ENCODE results near the gene DPM2.

Gene DPM2

DNA sequence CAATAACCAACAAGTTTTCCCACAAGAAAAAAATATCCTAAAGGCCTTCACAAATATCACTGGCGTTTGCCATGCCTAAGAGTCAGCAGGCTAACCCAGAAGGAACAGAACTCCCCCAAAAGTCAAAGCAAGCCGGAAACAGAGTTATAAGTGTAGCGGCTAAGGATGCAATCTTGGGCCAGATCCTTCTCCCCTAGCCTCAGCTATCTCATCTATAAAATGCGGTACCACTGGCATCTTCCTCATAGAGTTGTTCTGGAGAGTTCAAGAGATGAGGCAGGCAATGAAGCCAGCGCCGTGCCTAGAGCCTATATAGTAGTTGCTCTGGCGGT is 632 bp downstream of the DPM2 start:
- no peak for DNase-seq (ENCODE audit: low spot score)

DNA sequence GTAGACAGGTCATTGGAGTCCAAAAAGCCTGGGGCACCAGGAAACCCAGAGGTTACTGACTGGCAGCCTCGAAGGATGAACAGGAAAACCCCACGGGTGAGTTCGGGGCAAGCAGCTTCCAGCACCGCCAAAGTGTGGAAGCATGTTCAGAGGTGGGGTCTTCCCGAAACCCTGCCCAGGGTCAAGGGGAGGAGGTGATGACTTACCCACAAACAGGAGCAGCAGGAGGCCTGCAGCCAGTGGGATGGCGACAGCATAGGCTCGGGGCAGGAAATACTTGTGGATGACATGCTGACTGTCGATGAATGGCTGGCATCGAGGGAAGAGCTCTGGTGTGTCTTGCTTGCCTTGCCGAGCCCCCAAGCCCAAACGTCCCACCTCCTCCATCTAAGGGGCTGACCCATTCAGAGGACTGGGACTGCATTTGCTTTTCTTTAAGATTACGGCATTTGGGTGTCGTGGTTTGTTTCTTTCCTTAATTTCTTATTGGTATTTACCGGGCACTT is 1.3 kb downstream of the DPM2 start:
- DNase-seq (ENCODE audit: low spot score), result no peak

DNA sequence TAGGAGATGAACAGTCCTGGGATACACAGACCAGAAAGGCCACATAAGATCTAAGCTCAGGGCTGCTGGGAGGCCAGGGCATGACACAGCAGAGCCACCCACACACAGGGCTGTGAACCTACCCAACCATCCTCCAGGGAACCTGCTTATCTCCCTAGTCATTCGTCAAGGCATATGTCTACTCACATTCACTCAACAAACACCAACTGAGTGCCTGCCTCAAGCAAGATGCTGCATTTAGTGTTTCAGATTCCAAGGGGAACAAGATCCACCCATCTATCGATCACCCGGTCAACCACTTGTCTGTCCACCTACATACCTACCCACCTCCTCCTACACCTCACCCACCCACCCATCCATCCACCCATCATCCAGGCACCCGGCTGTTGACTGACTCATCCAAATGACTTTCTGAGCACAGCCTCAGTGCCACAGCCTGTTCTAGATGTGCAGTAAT is 1.9 kb downstream of the DPM2 start:
- DNase-seq (ENCODE audit: low spot score), result no peak

DNA sequence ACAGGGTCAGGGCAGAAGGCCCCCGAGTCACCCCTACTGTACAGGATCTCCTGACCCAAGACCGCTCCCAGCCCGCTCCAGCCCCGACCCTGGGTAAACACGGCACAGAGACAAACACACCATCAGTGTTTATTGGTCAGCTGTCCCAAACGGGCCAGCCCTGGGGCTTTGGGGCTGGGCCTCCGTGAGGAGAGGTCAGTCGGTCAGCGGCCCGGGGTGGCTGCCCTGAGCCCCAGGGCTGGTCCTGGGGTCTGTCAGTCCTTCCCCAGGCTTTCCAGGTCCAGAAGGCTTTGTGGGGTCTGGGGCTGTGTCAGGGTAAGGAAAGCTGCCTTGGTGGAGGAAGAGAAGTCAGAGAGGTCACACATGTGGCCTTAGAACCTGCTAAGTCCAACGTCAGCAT is 2.7 kb downstream of the DPM2 start:
- no peak for DNase-seq (ENCODE audit: low spot score)

DNA sequence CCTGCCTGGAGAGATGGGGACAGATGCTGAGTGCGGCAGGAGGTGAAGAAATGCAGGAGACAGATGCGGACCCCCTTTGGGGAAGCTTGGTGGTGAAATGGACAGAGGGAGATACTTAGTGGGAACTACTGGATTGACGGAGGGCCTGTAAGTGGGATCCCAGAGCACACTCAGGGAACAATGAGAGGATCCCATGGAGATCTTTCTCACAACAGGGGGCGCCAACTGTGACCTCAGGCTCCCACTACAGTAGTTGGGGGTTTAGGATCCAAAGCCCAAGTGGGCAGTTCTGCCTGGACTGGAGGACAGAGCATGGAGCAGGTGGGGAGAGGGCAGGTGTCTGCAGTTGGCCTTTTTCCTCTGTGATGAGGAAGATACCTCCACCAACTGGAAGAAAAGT is 3.4 kb downstream of the DPM2 start:
- DNase-seq (ENCODE audit: low spot score), result no peak

DNA sequence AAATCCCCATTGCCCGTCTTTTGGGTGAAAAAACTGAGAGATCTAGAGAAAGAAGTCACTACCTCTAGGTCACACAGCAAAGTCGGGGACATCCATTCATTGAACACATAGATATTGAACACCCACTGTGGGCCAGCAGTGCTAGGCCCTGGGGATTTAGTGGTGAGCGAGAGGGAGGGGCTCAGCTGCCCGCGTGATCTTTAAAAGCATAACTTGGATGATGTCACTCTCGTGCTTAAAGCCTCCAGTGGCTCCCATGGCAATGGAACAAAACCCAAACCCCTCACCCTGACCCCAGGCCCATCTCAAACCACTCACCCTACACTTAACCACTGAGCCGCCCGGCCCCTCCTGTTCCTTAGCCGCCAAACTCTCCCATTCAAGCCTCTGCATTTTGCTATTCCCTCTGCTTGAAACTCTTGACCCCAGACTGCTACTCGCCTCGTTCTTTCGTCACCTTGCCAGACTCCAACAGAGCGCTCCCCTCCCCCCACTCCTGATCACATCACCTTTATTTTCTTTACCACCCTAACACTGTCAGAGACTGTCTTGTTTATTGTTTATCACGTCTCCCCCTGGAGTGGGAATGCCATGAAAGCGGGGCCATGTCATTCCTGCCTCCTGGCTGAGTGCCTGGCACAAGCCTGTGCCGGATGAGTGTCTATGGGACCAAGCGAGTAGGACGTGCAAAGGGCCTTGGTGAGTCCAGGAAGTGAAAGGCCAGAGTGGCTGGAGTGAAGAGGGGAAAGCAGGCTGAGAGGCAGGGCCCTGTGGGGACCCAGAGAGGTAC is 6.4 kb downstream of the DPM2 start:
- no peak for DNase-seq (ENCODE audit: low spot score)

DNA sequence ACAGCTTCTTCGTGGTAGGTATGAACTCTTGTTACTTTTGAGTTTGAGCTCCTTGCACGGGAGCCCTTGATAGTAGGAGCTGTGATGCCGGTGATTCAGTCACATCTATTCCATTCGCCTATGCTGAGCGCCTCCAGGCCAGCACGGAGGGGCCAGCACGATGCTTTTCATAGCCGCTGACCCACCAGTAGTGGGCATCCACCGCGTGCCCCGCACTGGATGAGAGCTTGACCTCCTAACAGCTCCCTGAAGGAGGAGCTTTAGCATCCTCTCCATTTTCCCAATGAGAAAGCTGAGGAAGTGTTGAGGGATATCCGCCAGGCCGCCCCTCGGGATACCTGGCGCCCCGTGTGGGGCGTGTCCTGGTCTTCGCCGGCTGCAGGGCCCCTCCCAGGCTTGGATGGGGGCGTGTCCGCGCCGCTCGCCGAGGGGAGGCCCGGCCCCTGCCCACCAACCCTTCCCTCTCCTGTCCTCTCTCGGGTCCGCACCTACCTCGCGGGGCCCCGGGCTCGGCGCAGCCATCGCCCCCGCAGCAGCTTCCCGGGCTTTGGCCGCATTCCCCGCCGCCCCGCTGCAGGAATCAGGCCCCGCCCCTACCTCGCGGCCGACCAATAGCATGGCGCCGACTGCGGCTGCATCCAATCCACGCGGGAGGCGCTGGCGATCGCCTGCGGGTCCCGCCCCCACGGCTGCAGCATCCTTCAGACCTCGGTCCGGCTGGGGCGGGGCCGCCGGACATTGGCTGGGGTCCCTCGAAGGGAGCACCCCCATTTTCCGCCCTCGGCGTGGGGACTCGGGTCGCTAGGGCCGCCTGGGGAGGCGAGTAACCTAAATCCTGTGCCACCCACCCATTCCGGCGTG is 7.2 kb downstream of the DPM2 start, which contains the start of gene PIP5KL1:
PIP5KL1 (minus strand) TSS at position 547 of the 861 bp plus-strand sequence; CDS start at position 522, 25 bp downstream.
- peak; percentile 88 for DNase-seq (ENCODE audit: low spot score)

DNA sequence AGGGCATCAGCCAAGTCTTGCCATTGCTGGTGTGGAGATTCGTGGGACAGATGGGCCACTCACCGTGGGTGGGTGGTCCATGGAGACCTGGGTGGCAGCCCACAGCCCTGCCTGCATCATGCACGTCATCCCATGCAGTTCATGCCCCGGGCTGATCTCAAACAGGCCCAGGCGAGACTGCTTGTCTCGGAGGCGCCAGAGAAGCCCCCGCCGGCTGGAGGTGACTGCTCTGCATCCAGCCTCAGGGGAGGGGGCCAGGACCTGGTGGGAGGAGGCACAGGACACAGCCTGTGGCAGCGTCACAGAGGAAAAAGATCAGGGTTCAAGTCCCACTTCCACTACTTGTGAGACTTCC is 8.1 kb downstream of the DPM2 start:
- no peak for DNase-seq (ENCODE audit: low spot score)

DNA sequence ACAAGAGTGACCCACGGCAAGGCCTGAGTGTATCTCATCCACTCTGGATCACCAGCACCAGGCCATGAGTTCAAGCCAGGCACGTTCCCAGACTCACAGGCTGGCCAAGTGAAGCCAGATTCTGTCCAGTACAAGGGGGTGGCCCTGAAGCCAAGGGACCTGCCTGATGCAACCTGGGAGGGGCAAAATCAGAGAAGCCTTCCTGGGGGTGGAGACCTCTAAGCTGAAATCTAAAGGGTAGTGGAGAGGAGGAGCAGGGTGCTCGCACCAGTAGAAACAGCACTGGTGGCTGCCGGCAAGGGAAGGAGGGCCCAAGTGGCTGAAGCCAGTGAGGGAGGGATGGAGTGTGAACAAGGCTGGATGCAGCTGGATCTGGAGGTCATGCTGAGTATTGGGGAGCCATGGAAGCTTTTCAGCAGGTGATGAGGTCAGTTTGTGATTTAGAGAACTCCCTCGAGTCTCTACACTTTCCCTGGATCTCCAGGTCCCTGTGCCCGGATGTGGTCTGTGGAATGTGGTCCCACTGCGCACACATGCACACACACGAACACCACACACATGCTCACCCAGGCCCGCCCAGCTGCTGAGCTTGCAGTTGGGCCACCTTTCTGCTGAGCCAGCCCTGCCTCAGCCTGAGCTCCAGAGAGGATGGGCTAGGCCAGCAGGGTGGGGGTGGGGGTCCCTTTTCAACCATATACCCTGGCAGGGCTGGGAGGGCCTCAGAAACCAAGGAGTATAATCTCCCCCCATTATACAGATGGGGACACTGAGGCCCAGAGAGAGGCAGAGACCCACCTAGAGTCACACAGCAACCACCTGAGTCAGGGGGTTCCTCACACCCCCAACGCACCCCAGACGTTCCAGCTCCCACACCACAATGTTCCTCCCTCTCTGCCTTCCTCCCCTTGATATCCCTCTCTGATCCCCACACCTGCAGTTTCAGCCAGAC is 8.7 kb downstream of the DPM2 start:
- DNase-seq (ENCODE audit: low spot score), result no peak

DNA sequence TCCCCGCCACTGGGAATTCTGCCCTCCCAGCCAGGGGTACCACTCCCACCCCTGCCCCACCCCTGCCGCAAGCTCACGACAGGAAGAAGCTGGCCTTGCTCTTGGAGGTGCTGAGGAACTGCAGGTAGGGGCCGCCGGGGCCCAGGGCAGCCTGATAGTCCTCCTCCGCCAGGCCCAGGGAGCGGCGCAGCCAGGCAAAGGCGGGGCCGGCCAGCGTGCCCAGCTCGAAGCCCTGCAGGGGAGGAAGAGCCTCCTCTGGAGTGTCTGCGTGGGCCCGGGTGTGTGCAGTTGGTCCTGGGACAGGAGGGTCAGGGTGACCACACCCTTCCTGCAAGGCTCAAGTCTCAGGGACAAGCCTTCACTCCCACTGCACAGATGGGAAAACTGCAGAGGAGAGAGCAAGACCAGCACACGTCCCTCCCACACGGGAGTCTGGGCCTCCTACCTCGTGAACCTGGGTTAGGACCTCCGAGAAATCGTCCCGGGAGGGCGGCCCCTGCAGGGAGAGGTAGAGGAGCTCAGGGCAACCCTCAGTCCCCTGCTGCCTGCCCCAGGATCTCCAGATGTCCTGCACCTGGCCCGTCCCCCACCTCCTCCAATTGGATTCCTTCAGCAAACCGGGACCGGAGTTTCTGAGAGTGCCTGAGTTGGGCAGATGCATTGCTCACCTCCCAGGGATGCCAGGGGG is 9.5 kb downstream of the DPM2 start:
- DNase-seq (ENCODE audit: low spot score), result no peak

DNA sequence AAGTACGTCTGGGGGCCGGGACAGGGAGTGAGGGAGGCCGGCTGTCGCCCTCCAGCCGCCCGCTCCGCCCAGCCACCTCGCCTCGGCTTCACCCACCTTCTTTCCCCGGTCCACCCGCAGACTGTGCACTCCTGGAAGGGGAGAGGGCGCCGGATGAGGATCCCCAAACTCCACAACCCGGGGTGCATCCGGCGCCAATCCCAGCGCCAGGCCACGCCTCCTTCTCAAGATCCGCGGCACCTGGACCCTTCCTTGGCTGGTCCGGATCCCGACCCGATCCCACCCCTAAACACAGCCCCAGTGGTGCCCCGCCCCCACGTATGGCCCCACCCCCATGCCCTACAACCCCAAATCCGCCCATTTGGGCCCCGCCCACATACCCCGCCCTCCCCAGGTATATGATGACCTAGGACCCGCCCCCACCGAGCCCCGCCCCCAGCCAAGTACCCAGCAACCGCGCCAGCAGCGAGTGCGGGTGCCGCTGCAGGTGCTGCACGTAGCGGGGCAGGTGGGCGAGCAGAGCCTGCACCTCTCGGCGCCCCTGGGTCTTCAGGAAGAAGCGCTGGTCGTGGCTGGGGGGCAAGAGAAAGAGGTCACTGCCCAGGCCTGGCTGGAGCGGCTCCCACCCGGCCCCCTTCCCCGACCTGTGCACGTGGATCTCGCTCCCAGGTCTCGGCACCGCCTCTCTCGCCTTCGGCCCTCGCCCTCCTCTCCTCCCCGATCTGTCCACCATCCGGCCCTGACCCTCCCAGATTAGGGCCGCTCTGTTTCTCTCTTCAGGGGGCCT is 10.3 kb downstream of the DPM2 start:
- DNase-seq (ENCODE audit: low spot score), result no peak

DNA sequence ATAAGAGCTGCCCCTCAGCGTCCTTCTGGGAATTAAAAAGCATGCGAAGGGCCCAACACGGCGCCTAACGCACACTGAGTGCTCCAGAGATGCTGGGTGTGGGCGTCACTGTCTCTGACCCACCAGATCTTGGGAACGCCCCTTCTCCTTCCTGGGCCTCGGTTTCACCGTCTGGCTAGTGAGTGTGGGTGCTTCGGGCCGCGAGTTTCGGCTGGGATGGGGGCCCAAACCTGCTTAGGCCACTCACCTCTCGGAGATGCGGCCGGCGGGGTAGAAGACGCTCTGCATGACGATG is 10.8 kb downstream of the DPM2 start:
- no peak for DNase-seq (ENCODE audit: low spot score)

DNA sequence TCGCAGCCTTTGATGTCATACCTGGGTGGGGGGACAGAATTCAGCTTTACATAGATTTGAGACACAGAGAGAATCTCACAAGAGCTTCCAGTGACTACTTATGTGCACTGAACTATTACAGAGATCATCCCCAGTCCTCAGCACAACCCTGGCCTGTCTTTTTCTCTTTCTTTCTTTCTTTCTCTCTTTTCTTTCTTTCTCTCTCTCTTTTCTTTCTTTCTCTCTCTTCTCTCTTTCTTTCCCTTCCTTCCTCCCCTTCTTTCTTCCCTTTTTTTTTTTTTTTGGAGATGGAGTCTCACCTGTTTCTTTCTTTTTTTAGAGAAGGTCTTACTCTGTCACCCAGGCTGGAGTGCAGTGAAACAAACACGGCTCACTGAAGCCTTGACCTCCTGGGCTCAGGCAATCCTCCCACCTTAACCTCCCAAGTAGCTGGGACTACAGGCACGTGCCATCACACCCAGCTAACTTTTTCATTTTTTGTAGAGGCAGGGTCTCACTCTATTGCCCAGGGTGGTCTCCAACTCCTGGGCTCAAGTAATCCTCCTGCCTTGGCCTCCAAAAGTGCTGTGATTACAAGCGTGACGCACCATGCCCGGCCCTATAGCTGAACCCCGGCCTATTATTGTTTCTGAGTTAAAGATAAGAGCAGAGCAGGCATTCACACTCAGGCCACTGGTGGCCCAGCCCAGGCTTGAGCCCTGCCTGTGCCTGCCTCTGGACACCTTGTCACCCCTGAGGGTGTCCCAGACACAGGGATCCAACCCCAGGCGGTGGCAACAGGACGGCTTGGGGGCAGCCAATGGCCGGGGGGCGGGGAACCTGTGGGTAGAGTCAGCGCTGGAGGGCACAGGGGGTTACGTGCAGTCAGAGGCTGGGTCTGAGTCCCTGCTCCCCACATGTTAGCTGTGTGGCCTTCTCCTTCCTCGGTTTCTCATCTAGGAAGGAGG is 11.4 kb downstream of the DPM2 start:
- DNase-seq (ENCODE audit: low spot score), result no peak

DNA sequence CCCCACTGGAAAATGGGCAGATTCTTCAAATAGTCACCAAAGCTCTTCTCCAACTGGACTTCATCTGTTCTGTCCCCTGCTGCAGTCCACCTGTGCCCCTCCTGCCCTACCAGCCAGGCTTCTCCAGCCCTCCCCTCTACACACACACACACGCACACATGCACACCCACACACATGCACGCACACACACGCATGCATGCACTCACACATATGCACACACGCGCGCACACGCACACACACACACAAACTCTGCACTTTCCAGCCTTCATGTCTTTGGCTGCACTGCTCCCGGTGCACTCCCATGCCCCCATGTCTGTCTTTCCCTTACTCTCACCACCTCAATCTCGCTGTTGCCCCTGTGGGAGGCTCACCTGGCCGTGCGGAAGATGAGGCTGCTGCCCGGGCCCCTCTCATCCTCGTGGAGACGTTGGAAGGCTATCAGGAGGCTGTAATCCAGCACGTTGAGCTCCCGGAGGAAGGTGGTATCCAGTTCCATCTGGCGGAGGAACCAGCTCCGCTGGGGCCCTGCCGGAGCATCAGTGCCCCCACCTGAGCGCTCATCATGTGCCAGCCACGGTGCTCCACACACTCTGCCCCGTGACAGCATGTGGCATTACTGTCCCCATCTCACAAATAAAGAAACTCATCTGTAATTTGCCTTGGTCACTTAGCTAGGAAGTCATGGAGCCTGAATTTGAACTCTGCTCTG is 12.8 kb downstream of the DPM2 start:
- DNase-seq (ENCODE audit: low spot score), result no peak

DNA sequence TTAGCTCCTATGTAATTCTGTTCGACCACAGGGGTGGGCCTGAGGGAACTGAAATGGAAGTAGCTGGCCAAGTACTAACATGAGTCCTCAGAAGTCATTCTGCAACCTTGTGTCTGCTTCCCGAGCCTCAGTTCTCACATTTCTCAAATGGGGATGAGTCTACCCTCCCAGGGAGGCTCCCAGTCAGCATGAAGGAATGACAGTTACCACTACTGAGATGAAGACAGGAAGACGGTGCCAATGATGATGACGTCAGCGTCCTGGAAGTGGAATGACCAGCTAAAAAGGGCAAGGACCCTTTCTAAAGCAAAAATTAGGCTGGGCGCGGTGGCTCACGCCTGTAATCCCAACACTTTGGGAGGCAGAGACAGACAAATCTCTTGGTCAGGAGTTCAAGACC is 13.9 kb downstream of the DPM2 start:
- no peak for DNase-seq (ENCODE audit: low spot score)

DNA sequence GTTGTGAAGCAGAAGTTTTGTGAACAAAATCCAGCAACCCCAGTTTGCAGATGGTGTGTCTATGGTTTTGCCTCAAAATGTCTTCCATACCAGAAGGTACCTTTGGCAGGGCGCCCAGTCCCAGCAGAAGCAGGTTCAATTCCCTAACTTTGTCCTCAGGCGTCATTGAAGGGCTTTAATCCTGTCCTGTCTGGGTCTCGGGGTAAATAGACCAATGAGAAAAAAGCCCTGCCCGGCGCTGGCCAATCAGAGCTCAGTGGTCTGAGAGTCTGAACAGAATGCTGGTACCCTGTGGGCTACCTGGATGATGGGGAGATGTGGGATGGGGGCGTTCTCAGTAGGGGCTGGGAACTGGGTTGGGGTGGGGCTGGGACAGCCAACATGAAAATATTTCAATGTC is 14.6 kb downstream of the DPM2 start:
- DNase-seq (ENCODE audit: low spot score), result no peak

DNA sequence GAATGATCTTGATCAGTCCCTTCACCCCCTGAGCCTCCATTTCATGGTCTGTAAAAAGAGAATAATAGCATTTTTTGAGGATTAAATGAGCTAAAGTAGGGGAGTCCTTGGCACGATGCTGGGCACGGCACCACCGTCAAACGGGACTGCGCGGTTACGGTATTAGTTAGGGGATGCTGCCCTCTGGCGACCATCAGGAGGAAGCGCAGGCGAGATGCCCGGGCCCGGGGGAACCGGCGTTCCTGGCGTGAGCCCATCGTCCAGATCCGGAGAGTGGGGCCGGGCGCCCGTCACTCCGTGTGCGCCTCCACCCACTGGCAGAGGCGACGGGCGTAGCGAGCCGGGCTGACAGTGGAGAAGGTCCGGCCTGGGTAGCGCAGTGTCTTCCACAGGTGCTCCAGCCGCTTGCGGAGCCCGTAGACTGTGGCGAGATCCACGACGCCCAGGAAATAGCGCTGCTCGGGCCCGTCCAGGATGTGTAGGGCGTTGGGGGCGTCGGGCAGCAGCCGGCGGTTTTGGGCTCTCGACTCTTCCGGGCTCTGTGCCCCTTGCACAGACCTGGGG is 16.0 kb downstream of the DPM2 start:
- no peak for DNase-seq (ENCODE audit: low spot score)

DNA sequence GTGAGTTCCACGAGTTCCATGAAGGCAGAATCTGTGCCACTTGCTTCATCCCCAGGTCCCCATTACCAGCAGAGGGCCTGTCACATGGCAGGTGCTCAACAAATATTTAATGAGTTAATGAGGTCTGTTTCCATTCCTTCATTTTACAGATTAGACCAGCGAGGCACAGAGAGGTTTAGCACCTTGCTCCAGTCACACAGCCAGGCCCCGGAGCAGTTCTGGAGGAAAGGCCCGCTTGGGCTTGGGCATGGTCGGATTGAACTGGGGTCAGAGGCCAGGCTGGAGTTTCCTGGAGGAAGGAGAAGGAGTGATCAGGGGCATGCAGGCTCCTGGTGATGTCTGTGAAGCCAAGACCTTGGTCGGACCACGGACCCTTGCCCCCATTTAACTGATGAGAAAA is 16.9 kb downstream of the DPM2 start:
- no peak for DNase-seq (ENCODE audit: low spot score)

Data from SK-N-DZ (cell line).